ENCODE data around the gene ITGA11.

Gene ITGA11

DNA sequence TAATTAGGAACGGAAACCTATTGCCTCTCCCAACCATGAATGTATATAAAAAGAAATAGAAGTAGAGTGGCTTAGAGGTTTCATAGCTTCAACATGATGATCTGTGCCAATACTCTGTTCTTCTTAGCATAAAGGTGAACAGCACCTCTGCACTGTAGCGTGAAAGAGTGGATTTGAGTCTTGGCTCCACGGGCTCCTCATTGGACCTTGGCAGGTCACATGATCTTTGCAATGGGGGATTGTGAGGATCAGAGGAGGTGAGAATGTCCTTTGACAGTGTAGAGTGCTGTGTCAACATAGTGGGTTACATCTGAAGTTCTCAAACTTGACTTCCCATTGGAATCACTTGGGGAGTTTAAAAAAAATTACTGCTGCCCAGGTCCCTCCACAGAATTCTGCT, 103.0 kb downstream of the ITGA11 start:
- no peak for DNase-seq (ENCODE audit: low read depth in 2 of 2)

DNA sequence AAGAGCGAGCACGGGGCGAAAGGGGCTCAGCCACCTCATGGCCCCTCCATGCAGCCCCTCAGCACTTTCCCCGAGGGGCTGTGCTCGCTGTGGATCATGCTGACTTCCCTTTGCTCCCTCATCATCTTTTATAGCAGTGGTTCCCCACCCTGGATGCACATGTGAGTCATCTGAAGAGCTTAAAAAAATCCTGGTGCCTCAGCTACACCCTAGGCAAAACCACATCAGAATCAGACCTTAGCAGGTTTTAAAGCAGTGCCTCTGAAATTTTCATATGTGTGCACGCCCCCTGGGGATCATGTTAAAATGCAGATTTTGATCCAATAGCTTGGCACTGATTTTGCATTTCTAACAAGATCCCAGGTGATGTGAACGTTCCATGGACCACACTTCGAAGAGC, 103.5 kb downstream of the ITGA11 start:
- DNase-seq (ENCODE audit: low read depth in 2 of 2) = no peak

DNA sequence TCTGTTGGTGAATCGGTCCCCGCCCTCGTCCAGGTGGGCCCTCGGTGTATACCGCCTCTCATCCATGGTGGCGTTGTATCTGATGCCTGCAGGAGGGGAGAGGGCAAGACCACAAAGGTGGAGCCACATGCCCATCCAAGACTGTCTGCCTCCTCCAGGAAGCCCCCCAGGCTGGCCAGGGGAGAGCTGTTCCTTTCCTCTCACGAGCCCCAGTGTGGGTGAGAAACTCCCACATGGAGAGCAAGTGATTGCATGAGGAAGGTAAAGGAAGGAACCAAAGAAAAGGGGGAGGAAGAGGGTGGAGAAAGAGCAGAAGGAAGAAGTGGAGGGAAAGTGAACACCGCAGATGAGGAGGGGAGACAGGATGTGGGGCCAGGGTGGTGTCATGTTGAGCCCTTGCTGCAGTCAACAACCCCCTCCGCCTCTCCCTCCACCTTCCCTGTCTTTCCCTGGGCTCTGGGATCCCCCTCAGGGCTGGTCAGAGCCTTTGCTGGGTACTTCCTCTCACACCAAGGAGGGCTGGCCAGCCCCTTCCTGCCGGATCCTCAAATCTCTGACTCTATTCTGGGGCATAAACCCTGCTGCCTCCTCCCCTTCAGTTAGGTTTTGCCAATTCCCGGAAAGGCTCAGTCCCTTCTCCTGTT, 105.1 kb downstream of the ITGA11 start:
- no peak for DNase-seq (ENCODE audit: low read depth in 2 of 2)

DNA sequence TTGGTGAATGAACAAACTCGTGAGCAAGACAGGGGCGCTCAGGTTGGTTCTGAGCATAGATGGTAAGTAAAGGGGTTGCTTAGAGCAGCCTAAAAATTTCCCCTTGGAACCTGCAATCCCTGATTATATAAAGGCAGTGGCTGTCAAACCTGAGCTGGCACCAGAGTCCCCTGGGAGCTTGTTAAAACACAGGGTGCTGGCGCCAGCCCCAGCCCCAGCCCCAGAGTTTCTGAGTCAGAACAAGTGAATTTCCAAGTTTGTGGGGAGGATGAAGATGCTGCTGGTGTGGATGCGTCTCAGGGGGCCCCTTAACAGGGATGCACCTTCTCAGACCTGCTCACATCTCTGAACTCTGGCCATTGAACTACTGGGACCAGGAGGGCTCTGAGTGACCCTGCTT, 106.2 kb downstream of the ITGA11 start:
- no peak for DNase-seq (ENCODE audit: low read depth in 2 of 2)

DNA sequence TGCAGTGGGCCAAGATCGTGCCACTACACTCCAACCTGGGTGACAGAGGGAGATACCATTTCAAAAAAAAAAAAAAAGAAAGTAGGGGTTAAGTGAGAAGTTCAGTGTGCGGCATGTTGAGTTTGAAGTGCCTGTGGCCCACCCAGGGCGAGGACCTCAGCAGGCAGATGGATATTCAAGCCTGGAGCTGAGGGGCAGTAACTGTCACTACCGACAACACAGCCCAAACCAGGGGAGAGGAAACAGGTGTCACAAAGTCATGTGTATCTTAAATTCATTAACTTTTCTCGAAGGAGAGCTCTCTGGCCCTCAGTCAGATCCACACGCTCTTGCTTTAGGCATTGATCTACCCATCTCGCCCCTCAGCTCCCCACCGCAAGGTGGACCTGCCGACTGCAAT, 109.2 kb downstream of the ITGA11 start:
- no peak for DNase-seq (ENCODE audit: low read depth in 2 of 2)

DNA sequence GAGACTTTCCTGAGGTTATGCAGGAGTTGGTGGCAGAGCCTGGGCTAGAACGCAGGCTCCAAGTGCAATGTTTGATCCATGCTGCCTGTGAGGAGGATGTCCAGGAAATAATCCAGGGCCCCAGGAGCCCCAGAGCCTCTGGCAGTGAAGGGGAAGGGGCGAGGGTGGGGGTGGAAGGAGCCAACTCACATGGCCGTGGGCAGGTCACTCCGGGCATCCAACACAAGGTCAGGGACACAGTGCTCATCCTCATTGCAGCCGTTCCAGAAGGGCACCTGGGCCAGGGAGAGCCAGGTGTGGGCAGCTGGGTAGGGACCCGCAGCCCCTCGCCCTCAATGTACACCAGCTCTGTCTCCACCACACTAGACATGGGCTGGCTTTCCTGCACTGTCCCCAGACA, 110.7 kb downstream of the ITGA11 start:
- no peak for DNase-seq (ENCODE audit: low read depth in 2 of 2)

DNA sequence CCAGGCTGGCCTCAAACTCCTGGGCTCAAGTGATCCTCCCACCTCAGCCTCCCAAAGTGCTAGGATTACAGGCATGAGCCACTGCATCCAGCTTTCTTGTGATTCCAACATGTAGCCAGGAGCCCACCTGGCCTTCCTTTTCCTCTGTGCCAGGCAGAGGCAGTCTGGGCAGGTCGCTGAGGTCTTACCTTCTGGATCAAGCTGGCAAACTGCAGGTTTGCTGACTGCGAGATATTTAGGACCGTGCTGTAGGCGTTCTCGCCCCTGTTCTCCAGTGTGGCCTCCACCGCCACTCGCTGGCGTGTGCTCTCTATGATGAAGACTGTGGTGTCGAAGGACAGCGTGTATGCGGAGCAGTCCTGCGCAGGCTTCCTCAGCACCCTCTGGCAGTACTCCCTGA, 112.0 kb downstream of the ITGA11 start:
- no peak for DNase-seq (ENCODE audit: low read depth in 2 of 2)

DNA sequence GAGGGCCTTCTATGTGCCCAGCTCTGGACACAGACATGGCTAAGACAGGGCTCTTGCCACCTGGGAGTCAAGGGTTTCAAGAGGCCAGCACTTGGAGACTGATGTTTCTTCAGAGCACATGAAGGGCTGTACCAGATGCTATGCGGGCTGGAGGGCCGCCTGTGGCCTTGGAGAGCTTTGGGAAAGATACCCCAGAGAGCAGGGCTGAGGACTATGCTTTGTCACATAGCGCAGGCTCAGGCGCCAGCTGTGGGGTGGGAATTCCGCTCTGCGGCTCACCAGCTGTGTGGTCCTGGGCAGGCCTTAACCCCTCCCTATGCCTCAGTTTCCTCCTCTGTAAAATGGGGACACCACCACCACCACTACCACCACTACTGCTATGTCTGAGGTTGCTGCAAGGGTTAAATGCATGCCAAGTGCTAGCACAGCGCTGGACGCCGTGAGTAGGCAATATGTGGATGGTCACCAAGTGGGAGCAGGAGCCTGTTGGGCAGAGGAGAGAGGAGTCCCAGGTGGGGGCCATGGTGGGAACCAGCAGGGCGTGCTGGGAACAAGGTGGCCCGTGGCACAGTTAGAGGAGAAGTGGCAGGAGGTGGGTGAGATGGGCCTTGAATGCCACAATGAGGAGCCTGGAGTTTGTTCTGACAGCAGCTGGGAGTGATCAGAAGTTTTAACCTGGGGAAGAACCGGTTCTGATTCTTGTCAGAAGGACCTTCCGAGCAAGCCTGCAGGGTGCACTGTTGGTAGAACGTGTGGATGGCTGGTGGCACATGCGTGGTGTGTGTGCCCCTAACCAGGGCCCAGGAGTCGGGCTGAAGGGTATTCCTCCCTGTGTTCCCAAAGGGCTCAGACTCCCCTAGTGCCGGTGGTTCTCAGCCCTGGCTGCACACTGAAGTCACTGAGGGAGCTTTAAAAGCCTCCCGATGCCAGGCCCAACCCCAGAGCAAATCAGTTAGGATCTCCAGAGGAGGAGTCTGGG, 112.7 kb downstream of the ITGA11 start:
- no peak for DNase-seq (ENCODE audit: low read depth in 2 of 2)

DNA sequence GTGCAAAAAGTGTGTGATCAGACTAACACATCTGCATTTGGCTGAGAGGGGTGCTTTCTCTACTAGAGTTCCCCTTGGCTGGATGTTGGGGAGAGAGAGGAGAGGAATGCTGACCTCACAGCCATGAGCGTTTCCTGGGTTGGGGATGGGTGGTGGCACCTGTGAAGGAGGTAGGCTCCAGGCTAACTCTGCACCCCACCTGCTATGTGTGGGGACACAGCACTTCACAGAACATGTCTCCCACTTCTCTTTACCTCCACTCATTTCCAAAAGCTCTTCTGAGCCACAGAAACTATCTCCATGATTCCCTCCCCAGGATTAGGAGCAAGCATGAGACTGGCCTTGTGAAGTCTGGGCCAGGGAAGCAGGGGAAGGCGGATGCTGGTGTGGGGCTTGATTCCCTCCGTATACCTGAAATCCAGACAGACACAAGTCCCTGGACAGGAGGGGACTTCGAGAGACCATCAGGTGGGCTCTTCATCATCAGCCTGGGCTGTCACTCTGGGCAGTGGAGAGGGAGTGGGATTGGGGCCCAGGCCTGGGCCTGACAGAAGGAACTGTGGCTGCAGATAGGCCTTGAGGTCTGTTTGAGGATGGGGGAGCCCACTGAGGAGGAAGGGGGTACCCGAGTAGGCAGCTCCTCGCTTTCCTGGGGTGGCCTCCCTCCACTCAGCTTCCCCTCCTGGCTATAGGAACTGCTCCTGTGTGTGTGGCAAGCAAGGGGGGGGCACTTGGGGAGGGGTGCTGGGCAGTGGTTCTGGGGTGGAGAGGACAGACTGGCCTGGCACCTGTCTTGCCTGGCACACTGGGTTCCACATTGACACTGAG, 113.7 kb downstream of the ITGA11 start:
- no peak for DNase-seq (ENCODE audit: low read depth in 2 of 2)

DNA sequence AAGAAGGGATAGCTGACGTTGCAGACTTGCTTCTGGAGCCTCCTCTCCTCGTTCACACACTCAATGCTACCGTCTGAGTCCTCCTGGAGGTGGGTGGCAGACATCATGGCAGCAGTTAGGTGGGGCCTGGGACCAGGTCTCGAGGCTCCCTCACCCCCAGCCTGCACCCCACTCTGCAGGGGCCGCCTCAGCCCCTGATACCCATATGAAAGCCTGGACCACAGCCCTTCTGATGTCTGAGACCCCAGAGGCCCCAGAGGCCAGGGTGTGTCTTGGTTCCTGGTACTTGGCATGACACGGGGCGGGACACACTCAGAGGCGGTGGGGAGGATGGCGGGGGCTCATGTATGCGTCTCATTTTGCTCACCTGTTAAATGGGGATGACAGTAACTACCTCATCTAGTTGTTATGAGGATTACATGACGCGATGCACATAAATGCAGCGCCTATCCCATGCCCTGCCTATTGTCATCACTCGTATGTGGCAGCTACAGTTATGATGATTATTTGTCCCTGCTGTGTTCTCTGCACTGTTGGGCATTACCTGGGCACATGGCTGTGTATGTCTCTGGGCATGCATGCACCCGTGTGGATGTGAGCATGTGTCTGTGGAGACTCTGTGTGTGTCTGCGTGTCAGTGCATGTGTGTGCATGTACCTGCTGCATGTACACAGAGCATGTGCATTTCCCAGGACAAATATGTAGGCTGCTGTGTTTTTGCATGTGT, 114.5 kb downstream of the ITGA11 start:
- no peak for DNase-seq (ENCODE audit: low read depth in 2 of 2)

DNA sequence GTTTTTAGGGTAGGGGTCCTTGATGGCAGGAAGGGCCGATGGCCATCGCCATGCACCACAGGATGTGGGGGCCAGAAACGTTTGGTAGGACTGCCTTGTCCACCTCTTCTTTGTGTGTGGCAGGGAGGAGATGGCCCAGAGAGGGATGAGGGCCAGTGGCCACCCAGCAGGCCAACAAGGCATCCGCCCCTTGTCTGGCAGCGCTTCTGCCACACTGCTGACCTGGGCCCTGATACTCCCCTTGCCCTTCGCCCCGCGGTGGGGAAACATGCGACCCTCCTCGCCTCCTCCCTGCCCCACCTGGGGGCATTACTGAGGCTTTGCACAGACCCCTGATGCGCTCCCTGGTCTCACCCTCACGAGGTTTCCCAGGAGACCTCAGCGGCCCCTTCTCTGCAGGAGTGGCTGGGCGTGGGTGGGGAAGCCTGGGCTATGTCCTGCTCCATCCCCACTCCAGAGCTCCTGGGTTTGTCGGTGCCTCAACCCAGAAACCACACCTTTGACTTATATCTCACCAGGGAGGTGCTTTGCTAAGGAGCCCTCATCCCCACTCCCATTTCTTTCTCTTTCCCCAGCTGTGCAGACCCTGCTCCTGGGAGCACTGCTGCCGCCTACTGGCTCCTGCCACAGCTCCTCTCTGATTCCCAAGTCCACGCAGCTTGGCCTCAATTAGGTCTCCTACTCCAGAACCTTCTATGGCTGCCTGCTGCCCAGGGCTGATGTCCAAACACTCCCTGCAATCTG, 115.7 kb downstream of the ITGA11 start:
- no peak for DNase-seq (ENCODE audit: low read depth in 2 of 2)

DNA sequence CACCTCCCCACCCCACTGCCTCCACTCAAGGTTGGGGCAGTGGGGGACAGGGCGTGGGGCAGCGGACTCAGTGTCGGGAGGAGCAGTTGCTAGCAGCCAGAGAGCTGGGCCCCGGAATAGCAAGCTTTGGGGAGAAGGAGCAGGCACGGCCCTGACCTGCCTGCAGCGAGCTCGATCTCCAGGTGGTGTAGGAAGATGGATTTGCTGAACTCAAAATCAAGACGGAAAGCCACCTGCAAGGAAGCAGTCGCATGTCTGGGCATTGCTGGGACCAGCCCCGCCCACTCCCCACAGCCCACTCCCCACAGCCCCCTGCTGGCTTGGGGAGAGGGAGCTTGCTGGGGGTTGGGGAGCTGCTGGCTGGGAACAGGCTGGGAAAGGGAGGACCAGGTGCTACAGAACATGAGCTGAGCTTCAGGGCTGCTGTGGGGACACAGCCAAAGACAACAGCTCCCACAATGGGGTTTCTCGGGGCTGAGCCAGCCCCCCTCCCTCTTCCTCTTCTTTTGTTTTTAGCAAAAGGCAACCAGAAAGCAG, 116.4 kb downstream of the ITGA11 start:
- DNase-seq (ENCODE audit: low read depth in 2 of 2) = no peak

DNA sequence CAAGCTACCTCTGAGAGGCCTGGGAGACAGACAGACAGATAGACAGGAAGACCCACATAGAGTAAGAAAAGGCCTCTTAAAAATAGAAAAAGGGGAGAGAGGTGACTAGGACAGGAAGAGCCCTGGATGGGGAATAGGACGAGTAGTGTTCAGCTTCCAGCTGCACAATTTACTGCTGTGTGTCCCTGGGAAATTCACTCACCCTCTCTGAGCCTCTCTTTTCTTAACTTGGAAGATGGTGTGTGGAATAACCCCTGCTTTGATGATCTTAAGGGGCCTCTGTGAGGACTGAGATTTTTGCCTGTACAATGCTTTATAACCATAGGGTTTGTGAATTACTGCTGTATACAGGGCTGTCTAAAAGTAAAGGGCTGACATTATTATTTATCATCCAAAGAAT, 116.9 kb downstream of the ITGA11 start:
- no peak for DNase-seq (ENCODE audit: low read depth in 2 of 2)

DNA sequence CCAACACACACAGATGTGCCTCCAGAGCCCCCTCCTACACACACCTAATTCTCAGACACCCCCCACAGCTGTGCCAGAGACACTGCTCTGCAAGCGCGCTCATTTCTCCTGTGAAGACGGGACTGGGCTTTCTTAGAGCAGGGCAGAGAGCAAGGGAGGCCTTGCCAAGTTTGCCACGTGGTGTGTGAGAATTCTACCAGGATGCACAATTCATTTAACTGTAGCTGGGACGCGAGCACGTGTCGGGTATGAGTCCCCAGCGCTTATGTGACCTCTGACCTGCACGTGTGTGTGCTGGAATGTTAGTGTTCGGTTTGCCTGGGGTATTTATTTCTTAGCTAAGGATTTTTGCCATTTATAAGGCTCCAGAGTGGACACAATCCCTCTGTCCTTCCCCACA, 117.4 kb downstream of the ITGA11 start:
- no peak for DNase-seq (ENCODE audit: low read depth in 2 of 2)

DNA sequence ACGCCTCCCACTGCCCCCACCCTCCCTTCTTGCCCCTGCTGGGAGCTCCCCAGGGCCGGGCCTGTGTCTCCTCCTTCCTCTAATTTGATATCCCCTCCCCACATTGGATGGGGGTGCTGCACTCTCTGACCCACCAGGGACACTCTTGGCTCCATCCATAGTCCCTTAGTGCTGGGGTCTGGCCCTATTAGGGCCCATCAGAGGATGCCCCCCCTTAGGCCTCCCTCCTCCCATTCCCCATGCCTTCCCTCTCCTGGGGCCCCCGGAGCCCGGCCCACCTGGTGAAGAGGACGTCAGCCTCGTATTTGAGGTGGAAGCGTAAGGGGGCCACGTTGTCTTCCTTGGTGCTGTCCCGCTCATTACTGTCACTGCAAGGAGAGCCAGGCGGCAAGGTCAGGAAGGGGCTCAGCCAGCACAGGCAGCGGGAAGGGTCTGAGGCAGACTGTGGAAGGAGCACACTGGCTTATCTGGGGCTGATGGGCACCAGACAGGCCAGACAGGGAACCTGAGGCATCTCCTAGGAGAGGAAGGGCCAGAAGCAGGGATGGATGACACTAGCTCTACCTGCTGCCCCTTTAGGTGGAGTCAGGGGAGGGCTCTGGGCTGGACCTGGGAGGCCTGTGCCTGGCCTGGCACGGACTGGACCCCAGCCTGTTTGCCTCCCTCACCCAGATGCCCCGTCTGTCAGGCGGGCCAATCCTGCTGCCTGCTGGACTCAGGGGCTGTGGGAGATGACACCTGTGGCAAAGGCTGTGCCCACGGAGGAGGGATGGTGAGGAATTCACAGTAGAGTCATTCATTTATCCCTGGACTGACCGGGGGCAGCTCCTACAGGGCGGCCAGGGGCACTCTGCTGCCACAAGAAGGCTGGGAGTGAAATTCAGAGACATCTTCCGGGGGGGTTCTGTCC, 118.2 kb downstream of the ITGA11 start:
- DNase-seq (ENCODE audit: low read depth in 2 of 2) = no peak

DNA sequence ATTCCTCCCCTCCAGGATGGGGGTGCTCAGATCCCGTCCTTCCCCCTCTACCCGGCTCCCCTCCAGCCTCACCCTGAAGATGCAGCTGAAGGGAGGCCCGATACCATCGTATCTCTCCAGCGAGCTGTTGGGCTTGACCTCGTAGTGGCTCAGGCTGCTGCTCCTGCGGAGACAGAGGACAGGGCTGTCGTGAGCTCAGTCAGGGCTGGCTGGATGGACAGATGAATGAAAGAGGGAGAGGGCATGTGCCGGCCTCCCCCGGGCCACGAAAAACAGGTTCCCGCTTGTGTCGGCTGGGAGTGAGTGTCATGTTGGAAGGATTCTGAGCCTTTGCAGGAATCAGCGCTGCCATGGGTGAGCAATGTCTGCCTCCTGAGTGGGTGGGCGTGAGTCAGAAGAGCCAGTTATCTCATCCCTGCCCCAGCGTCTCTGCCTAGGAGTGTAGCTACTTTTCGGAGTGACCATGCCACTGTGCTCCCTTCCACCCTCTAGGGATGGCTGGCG, 119.2 kb downstream of the ITGA11 start:
- no peak for DNase-seq (ENCODE audit: low read depth in 2 of 2)

DNA sequence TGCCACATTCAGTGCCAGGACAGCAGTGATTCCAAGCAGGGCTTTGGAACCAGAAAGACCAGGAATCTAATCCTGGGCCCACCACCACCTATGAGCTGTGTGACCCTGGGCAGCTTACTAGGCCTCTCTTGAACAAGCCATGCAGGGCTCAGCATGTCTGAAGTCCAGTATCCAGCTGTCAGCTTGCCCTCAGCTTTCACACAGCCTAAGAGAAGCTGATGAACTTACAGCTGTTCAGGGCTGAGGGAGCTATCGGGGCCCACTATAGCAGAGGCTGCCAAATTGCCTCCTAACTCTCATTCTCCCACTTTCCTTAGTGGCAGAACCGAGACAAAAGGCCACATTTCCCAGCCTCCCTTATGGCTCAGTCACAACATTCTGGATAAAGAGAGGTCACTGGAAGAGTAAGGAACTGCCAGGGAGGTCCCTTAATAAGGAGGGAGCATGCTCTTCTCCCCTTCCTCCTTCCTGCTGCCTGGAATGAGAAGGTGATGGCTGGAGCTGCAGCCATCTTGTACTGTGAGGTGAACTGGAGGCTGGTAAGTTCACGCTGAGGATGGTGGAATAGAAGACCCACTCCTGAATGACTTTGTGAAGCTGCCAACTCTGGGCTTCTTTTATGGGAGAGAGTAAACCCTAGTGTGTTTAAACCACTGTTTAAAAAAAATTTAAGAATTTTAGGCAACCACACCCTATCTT, 120.0 kb downstream of the ITGA11 start:
- DNase-seq (ENCODE audit: low read depth in 2 of 2) = no peak

DNA sequence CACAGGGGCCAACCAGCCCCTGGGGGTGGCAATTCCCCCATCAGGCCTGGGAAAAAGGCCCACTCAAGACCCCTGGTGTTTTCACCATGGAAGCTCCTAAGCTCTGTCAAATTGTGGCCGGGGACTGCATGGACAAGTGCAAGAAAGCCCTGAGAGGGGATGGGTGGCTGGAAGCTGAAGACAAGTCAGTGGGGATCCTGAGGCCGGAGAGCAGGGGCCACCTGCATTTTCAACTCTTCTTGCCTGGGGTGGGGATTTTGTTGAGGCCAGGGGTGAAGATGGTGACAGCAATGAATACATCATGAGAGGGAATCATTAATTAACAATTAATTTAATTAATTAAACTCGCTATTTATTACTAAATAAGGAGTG, 120.5 kb downstream of the ITGA11 start:
- DNase-seq (ENCODE audit: low read depth in 2 of 2) = no peak
